Suppressor macrophage treated with lipopolysaccharide for 4 hours (primary cell): Measurements from ENCODE around the gene BRD8.

Experiments used
- DNase-seq: peaks from one replicate; pipeline ENCODE4 v3.0.0-alpha.2; 2020

Gene BRD8

GRCh38 chr5:138095100-138095907, 83.1 kb downstream of the BRD8 start:
- DNase-seq = no peak

GRCh38 chr5:138093036-138093435, 85.4 kb downstream of the BRD8 start:
- no peak for DNase-seq

- no peak for DNase-seq
Measured at GRCh38 chr5:138092301-138092700, 86.1 kb downstream of the BRD8 start.

GRCh38 chr5:138091685-138092084, 86.7 kb downstream of the BRD8 start:
- DNase-seq = no peak
